Transverse colon (tissue), 3 donors: Measurements from ENCODE around the gene THSD4.

Source experiments
- CTCF ChIP-seq, 5 experiments: fragments of 200-600 bp in 3 of 5; fragments of 450-650 bp in 2 of 5; sonication (generic) in 3 of 5; IDR thresholded peaks; 1 replicate in 2 of 5; 2 replicates in 3 of 5; pipeline ENCODE4 v1.5.1; 2016 to 2017; ENCODE audit warnings: antibody characterized with exemption in 5 of 5, inconsistent platforms in 3 of 5, mild to moderate bottlenecking in 2 of 5, moderate library complexity in 1 of 5
- EP300 ChIP-seq: sonication (generic); formaldehyde crosslinking; IDR thresholded peaks from one replicate; pipeline ENCODE4 v1.6.1; 2017; ENCODE audit warnings: antibody characterized with exemption, low read depth

GRCh38 chr15:71139241-71139640, 24.0 kb downstream of the THSD4 start:
- no peak for TF ChIP-seq CTCF (IDR thresholded peaks at IDR 0.05)
- no peak for TF ChIP-seq EP300
